GM18907 (cell line): ENCODE results near the gene SMS.

Source experiments
- ATAC-seq: cut with Tn5 transposase; IDR thresholded peaks from one replicate; pipeline ENCODE4 v1.9.1; 2021; ENCODE audit warnings: mild to moderate bottlenecking, moderate library complexity; ENCODE audit not compliant: unreplicated experiment

SMS gene

GRCh38 chrX:21940356-21940829, at the start of gene SMS:
Gene SMS (plus strand): TSS chrX:21940709. CDS start chrX:21940825, 116 bp downstream.
- peak; percentile 78 for ATAC-seq

DNA sequence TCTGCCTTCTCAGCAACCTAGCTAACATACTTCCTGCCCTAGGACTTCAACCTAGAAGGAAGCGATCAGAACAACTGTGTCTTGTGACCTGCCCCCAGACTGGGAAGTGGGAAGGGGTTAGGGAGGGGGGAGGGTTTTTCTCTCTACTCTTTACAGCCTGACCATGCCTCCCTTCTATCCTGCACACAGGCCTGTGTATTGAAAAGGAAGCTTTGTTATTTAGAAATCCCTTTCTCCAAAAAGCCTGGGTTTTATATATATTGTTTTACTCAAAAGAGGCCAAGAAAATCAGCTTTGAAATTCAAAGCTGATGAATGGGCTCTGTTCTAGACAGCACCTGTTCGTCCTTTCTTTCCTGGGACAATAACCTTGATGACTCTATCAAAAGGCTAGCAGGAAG, 35.2 kb upstream of the SMS start:
- no peak for ATAC-seq

- ATAC-seq, result no peak
These were observed 34.6 kb upstream of the SMS start for GRCh38 chrX:21905953-21906352.

DNA sequence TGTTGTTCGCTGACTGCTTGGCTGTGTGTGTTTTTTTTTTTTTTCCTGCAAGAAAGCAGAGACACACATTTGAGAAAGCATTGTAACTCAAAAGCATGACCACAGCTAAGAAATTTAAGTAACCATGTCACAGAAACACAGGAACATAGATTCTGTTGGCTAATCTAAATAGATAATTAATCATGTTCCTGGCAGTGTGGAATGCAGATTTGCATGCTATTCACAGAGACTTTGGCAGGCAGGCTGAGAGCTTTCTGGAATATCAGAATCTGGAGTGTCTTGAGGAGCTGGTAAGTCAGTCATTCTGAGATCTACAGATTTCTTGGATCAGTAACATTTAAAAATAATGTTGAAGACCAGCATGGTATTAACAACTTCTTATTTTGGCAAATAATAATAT, 33.2 kb upstream of the SMS start:
- ATAC-seq, result no peak

GRCh38 chrX:21911481-21911880, 29.0 kb upstream of the SMS start:
- ATAC-seq, result no peak

GRCh38 chrX:21912220-21912619, 28.3 kb upstream of the SMS start:
- no peak for ATAC-seq

DNA sequence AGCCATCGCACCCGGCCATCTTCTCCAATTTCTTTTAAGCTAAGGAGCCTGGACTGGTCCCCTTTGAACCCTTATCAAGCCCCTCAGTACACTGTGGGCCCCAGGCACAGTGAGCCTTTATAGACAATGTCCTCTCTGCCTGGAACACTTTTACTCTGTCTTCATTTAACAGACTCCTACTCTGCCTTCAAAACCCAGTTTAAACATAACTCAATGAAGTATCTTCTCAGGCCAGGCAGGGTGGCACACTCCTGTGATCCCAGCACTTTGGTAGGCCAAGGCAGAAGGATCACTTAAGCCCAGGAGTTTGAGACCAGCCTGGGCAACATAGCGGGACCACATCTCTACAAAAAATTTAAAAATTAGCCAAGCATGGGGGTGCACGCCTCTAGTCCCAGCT, 27.5 kb upstream of the SMS start:
- ATAC-seq, result no peak

DNA sequence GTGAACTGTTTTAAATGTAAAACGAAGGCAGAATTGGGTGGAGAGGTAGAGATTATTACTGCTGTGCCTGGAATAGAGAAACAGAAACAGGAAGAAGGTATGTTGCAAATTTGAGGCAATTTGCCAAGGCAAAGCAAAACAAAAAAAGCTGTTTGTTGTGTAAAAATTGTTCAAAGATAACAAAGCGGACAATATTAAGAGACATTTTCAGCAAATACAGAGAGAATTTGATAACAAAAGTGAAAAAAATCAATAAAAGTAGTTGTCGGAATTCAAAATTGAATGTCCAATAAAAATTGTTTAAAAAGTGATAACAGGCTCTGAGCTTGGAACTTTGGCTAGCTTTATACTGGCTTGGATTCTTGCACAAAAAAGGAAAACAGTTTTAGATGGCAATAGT, 14.4 kb upstream of the SMS start:
- ATAC-seq, result no peak

DNA sequence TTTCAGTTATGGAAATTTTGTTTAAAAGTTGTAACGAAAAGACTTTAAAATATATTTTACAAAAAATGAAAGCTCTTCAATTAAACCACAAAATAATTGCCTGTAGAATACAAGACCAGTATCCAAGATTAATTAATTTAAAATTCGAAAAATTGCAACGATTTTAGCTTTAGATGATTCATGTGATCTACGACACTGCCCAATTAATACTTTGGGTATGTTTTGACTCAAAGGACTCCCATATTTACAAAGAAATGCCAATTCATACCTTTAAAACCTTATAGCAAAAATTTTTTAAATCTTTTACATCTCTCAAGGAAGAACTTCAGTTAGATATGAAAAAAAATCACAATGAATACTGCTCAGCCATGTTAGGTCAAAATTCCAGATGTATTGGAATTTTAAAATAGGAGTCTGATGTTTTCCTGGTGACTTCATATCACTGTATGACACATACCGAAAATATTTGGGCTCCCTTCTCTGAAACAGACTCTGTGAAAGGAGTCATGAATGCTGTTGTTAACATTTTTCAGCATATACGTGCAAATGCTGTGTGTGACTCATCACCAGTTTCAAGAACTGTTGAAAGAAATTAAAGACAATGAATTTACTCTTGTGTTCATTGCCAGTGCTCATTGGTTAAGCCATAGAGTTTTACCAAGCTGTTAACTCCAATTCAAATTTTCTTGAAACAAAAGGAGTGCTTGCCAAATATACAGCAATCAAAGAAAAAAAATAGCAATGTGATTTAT, 13.8 kb upstream of the SMS start:
- no peak for ATAC-seq

GRCh38 chrX:21929209-21929608, 11.3 kb upstream of the SMS start:
- no peak for ATAC-seq

GRCh38 chrX:21930986-21931385, 9.5 kb upstream of the SMS start:
- no peak for ATAC-seq

DNA sequence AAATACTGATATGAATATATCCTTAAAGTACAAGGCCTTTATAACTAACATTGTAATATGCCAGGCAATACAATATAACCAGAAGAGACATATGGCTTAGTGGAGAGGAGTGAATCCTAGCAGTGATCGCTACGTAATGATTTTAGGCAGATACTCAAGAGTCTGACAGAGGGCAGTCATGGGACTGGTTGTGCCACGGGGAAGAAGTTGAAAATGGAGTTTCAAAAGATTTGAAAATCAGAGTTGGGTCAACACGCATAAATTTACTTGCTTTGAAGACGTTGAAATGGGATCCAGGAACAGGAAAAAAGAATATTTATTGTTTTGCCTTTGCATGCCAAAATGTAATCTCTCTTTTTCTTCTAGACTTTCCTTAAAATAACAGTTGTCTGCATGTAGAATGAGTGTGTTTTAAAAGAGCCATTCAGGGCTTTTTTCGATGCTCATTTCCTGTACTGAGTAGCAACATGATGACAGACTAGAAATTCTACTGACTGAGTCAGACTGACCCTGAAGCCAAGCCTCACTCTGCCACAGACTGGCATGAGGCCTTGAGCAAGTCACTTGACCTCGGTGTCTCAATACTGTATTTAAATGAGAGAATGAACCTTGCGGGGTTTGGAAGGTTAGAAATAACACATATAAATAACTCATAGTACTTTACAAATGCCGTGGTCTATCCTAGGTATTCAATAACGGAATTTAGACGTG, 8.1 kb upstream of the SMS start:
- no peak for ATAC-seq

DNA sequence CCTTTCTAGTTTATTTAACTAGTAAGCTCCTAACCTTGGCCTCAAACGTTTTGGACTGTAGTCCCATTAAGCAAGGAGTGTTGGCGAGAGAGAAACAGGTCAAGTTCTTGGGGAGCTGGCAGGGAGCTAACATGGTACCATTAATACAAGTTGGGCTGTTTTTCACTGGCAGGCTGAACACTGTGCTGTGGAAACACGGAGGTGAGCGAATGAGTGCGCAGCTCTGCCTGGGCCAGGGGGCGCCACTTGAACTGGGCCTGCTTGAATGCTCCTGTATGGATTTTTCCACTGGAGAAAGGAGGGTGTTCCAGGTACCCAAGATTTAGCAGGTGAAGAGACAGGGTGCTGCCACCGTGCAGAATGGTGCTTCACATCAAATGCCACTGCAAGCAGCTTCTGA, 7.4 kb upstream of the SMS start:
- no peak for ATAC-seq

DNA sequence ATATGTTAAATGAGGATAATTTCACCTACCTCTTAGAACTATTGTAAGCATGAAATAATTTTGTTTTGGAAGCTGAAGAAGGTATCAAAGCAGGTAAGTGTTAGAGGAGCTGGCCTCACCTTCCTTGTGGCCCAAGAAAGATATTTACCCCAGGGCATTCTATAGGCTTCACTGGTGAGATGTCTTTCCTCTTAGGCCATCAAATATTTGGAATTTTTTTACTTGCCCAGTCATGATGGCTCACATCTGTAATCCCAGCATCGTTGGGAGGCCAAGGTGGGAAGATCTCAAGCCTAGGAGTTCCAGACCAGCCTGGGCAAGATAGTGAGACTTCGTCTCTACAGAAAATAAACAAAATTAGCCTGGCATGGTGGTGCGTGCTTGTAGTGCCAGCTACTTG, 6.1 kb upstream of the SMS start:
- ATAC-seq, result no peak

GRCh38 chrX:21939906-21940305, 603 bp upstream of the SMS start:
- no peak for ATAC-seq

GRCh38 chrX:21943460-21944135, 3.1 kb downstream of the SMS start:
- no peak for ATAC-seq

GRCh38 chrX:21944136-21944615, 3.7 kb downstream of the SMS start:
- no peak for ATAC-seq

GRCh38 chrX:21946925-21947641, 6.6 kb downstream of the SMS start:
- ATAC-seq, result no peak

- ATAC-seq, result no peak
These were observed 7.2 kb downstream of the SMS start for GRCh38 chrX:21947671-21948070.

- no peak for ATAC-seq
These were observed 8.5 kb downstream of the SMS start for GRCh38 chrX:21948897-21949578.
